SIG-M5 treated with dmso at 0.1 percent for 504 hours (cell line): ENCODE data around the gene CYP2F1.
"Not testable (repeated sequence)": the region's sequence is repeated elsewhere in the genome, so short reads cannot be mapped to it uniquely, and the experiment has no call there.

ENCODE experiments used
- DNase-seq: peaks from one replicate; lab custom pipeline; 2025; ENCODE audit not compliant: unreplicated experiment; lab: John Stamatoyannopoulos, UW

CYP2F1 gene, protein sequence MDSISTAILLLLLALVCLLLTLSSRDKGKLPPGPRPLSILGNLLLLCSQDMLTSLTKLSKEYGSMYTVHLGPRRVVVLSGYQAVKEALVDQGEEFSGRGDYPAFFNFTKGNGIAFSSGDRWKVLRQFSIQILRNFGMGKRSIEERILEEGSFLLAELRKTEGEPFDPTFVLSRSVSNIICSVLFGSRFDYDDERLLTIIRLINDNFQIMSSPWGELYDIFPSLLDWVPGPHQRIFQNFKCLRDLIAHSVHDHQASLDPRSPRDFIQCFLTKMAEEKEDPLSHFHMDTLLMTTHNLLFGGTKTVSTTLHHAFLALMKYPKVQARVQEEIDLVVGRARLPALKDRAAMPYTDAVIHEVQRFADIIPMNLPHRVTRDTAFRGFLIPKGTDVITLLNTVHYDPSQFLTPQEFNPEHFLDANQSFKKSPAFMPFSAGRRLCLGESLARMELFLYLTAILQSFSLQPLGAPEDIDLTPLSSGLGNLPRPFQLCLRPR

DNA sequence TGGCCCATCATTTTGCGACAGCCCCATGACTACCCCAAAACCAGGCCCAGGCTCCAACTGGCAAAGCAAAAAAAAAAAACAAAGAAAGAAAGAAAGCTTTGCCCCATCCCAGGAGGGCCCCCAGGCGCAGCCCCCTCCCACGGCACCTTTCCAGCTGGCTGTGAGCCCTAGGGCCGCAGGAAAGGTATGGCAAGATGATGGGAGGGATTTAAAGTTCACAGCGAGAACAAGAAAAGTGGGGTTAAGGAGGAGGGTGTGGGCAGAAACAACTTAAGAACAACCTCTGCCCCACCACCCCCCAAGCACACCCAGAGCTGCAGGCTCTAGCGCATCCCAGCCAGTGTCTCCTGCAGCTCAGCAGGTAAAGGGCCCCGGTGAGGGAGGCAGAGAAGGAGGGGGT lies at the start of gene CYP2F1:
TSS of gene CYP2F1 (plus strand) at position 301 of the 400 bp plus-strand sequence. CDS start 1,757 bp downstream, outside the sequence.
- DNase-seq, result no peak

DNA sequence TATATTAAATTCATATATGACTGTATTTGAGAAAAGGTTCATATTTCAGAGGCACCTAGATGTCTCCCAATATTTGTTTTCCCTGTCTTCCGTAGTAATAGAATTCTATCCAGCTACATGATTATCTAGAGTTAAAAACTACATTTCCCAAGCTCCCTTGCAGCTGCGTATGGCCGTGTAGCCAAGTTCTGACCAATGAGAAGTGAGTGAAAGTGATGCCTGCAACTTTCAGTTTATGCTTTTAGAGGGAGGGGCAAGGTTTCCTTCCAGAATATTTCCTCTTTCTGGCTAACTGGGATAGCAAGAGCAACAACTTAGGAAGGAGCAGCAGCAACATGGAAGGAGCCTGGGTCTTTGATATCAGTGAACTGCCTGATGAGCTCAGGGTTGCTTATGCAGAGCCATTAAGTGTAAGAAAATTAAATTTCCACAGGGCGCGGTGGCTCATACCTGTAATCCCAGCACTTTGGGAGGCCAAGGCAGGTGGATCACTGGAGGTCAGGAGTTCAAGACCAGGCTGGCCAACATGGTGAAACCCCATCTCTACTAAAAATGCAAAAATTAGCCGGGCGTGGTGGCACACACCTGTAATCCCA lies 49.2 kb upstream of the CYP2F1 start:
- DNase-seq, result peak; percentile 3

DNA sequence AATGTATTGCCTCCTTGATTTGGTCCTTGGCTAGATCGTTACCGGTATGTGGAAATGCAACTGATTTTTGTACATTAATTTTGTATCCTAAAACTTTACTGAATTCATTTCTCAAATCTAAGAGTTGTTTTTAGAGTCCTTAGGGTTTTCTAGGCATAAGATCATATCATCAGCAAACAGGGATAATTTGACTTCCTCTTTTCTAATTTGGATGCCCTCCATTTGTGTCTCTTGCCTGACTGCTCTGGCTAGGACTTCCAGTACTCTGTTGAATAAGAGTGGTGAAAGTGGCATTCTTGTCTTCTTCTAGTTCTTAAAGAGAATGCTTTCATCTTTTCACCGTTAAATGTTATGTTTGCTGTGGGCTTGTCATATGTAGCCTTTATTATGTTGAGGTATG lies 37.9 kb upstream of the CYP2F1 start:
- DNase-seq, result no peak

DNA sequence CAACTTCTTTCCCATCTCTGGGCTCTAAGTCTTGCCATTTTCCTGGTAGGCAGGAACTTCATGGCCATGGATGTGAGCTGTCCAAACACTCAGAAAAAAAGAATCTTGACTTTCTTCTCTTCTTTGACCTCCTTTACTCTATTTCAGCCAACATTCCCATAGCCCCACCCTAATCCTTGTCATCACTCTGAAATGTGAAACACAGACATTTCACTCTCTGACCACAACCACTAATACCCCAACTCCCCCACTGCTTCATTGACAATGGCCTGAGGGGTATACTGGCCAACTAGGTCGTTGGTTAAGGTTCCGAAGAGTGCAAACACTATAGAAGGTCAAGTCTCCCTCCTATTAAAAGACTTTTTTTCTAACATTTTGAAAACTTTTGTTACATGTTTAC lies 30.7 kb upstream of the CYP2F1 start:
- no peak for DNase-seq

DNA sequence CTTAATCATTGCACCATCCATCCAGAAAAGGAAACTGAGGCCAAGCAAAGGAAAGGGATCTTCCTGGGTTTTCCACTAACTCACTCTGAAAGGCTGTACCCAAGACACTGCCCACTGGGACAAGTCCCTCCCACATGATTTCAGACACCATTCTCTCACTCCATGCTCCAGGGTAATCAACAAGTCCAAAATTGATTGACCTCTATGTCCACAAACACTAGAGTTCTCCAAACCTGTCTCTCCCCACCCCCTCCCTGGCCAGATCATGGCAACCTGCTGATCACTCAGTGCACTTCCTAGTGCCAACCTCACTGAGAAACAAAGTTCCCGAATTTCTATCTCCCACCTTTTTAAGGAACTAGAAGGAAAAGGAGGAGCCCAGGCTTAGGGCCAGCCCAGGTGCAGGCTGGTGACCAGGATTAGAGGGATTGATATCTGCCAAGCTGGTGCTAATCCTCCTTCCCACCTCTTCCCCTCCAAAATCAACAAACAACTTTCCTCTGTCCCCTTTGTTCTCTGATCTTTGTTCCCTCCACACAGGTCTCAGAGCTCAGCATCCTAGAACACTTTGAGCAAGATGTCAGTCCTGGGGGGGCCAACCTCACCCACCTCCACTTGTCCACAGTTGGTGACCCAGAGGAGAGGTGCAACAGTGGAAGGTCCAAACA lies 28.4 kb upstream of the CYP2F1 start:
- no peak for DNase-seq

DNA sequence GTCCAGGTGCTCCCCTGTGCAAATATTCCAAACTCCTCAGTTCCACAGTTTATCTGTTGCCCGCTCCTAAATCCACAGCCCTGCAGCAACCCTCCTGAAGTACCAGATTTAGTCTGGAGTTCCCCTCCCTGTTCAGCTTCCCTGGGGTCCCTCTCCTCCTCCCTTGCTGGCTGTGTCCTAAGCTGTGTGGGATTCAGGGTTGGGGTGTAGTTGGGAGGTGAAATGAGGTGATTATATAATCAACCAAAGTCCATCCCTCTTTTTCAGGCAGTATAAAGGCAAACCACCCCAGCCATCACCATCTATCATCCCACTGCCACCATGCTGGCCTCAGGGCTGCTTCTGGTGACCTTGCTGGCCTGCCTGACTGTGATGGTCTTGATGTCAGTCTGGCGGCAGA lies 26.1 kb upstream of the CYP2F1 start, which contains the start of gene CYP2A13:
TSS of gene CYP2A13 (plus strand) at position 301 of the 400 bp plus-strand sequence. CDS start at position 322, 21 bp downstream.
- DNase-seq, result no peak

DNA sequence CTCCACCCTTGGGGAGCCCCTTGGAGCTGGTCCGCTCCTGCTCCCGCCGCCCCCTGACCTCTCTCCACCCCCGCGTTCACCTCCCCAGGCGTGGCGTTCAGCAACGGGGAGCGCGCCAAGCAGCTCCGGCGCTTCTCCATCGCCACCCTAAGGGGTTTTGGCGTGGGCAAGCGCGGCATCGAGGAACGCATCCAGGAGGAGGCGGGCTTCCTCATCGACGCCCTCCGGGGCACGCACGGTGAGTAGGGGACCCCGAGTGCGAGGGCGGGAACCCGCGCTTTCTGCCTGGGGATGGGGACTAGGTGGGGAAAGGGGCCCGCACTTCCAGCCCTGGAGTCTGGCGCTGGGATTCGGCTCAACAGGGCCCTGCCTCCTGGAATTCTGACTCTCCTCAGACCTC lies 24.3 kb upstream of the CYP2F1 start:
- no peak for DNase-seq

DNA sequence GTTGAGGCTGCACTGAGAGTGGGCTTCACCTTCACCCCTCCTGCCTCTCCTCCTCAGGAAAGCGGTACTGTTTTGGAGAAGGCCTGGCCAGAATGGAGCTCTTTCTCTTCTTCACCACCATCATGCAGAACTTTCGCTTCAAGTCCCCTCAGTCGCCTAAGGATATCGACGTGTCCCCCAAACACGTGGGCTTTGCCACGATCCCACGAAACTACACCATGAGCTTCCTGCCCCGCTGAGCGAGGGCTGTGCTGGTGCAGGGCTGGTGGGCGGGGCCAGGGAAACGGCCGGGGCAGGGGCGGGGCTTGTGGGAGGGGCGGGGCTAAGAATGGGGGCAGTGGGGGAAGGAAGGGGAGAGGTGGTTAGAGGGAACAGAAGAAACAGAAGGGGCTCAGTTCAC lies 18.5 kb upstream of the CYP2F1 start:
- no peak for DNase-seq

DNA sequence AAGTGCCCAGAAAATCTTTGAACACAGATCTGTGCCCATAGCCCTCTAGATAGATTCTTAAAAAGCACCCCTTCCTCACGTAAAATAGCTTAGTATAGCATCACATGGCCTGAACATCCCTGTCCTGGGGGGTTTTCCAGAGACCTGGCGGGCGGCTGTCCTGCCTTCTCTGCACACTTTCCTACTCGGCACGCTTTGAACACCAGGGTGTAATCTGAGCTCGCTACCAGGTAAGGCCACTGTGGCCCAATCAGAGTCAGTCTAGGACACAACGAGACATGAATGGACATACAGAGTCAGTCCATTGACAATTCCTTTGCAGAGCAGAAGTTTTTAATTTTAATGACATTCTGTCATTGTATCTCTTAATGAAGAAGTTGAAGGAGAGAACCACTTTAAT lies 17.9 kb upstream of the CYP2F1 start:
- no peak for DNase-seq

DNA sequence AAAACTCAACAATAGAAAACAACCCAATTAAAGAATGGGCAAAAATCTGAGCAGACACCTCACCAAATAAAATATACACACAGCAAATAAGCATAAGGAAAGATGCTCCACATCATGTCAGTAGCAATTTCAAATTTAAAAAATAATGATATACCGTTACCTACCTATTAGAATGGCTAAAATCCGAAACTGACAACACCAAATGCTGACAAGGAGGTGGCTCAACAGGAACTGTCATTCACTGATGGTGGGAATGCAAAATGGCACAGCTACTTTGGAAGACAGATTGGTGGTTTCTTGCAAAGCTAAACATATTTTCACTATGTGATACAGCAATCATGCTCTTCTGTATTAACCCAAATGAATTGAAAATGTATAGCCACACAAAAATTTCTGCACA lies 16.9 kb upstream of the CYP2F1 start:
- DNase-seq, result no peak

DNA sequence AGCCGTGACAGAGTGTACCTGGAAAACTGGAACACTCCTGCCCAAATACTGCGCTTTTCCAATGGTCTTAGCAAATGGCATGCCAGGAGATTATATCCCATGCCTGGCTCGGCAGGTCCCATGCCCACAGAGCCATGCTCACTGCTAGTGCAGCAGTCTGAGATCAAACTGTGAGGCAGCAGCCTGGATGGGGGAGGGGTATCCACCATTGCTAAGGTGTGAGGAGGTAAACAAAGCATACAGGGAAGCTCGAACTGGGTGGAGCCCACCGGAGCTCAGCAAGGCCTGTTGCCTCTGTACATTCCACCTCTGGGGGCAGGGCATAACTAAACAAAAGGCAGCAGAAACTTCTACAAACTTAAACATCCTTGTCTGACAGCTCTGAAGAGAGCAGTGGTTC lies 15.5 kb upstream of the CYP2F1 start:
- DNase-seq, result no peak

DNA sequence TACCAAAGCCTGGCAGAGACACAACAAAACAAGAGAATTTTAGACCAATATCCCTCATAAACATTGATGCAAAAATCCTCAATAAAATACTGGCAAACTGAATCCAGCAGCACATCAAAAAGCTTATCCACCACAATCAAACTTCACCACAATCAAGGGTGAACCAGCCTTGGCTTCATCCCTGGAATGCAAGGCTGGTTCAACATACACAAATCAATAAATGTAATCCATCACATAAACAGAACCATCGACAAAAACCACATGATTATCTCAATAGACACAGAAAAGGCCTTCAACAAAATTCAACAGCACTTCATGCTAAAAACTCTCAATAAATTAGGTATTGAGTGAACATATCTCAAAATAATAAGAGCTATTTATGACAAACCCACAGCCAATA lies 12.0 kb upstream of the CYP2F1 start:
- DNase-seq, result not testable (repeated sequence)

DNA sequence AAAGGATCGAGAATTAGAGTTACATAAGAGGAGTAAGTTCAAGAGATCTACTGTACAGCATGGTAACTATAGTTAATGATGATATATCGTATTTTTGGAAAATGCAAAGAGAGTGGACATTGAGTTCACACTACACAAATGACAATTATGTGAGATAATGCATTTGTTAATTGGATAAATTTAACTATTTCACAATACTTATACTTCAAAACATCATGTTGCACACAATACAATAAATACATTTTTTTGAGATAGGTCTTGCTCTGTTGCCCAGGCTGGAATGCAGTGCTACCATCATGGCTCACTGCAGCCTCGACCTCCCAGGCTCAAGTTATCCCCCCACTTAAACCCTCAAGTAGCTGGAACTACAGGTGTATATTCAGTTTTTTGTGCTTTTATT lies 8.1 kb upstream of the CYP2F1 start:
- no peak for DNase-seq

DNA sequence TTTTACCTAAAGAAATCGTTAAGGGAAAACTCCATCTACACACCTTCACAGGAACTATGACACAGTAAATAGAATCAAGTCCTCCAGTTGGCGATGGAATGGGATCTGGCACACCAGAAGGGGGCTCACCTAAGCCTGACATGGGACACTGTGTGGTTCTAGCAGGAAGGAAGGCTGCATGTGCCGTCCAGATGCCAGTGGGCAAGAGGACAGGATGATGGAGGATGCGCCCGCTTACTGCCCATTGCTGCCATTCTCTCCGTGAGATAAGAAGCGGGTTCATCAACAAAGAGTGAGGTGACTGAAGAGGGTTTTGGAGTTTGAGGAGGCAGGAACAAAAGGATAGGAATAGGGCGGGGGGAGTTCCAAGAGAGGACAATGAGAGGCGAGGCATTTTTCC lies 2.9 kb upstream of the CYP2F1 start:
- DNase-seq, result no peak

DNA sequence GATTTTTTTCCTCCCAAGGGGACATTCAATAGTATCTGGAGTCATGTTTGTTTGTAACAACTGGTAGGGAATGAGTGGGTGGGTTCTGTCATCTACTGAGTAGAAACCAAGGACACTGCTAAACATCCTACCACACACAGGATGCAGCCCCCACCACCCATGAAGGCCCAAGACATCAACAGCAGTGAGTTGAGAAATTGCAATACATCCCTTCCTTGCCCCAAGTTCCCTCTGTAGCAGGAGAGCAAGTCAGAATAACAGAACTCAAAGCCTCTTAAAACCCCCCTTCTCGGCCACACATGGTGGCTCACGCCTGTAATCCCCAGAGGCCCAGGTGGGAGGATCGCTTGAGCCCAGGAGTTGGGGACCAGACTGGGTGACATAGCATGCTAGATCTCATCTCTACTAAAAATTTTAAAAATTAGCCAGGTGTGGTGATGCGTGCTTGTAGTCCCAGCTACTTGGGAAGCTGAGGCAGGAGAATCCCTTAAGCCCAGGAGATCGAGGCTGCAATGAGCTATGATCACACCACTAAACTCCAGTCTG lies 2.4 kb upstream of the CYP2F1 start:
- no peak for DNase-seq

DNA sequence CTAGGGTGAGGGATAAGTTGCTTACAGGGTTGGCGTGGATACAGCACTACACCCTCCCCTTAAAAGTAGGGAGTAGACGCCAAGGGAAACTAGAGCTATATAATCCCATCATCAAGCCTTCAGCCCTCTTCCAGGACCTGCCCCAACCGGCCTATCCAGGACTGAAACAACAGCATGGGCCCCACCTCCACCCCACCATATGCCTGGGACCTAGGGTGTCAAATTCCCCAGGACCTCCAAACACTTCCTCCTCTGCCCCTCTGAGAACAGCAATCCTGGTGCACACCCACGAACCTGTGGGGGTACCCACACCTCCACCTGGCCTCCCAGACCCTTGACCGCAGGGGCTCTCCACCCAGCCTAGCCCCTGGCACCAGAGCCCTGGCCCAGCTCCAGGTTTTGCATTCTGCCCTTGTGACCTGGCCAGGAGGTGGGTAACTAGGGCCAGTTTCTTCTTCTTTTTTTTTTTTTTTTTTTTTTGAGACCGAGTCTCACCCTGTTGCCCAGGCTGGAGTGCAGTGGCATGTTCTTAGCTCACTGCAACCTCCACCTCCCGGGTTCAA lies 1.4 kb upstream of the CYP2F1 start:
- DNase-seq, result no peak

DNA sequence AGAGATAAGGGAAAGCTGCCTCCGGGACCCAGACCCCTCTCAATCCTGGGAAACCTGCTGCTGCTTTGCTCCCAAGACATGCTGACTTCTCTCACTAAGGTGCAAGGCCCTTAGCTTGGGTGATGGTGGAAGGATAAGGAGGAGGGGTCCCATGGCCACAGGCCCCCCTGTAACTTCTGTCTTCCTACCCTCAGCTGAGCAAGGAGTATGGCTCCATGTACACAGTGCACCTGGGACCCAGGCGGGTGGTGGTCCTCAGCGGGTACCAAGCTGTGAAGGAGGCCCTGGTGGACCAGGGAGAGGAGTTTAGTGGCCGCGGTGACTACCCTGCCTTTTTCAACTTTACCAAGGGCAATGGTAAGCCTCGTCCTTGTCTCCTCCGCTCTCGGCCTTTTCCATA lies 2.0 kb downstream of the CYP2F1 start:
- no peak for DNase-seq

DNA sequence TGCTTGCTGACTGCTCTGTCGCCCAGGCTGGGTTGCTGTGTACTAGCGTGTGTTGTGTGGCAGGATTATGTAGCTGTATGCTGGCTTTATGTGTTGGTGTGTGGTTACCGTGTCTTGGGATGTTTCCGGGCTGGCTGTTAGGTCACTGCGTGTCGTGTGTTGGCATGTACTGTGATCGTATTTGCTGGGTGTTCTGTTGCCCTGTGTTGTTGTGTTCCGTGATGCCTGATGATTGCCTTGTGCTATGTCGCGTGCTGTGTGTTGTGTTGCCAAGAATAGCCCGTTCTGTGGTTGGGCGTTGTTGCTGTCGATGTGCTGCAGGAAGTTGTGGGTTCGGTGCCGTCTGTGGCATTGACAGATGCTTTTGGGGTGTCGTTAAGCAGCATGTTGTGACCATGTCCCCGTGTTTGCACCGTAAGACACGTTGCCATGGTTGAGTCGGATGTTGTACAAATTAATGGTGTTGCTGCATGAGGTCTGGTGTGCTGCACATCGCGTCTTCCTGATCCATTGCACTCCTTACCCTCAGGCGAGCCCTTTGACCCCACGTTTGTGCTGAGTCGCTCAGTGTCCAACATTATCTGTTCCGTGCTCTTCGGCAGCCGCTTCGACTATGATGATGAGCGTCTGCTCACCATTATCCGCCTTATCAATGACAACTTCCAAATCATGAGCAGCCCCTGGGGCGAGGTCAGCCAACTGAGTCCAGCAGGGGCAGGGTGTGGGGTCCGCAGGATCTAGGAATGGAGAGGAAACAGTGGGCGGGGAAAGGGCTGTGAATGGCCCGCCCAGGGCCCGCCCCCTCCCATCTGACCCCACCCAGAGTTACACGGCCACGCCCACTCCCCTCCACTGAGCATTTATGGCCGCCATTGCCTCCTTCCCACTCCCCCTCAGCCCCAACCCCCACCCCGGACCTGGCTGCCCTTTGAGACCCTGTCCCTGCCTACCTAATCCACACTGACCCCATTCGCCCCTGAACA lies 7.0 kb downstream of the CYP2F1 start:
- not testable (repeated sequence) for DNase-seq

DNA sequence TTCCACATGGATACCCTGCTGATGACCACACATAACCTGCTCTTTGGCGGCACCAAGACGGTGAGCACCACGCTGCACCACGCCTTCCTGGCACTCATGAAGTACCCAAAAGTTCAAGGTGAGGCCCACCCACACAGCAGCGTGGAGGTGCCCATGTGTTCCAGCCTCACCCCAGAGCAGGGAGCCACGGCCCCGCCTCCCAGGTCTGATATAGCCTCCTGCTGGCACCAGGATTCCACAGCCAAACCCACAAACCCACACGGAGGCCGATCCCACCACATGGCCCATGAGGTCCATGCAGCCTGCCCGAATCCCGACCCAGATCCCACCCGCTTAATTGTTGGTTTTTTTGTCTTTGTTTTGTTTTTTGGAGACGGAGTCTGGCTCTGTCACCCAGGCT lies 8.6 kb downstream of the CYP2F1 start:
- DNase-seq, result not testable (repeated sequence)

DNA sequence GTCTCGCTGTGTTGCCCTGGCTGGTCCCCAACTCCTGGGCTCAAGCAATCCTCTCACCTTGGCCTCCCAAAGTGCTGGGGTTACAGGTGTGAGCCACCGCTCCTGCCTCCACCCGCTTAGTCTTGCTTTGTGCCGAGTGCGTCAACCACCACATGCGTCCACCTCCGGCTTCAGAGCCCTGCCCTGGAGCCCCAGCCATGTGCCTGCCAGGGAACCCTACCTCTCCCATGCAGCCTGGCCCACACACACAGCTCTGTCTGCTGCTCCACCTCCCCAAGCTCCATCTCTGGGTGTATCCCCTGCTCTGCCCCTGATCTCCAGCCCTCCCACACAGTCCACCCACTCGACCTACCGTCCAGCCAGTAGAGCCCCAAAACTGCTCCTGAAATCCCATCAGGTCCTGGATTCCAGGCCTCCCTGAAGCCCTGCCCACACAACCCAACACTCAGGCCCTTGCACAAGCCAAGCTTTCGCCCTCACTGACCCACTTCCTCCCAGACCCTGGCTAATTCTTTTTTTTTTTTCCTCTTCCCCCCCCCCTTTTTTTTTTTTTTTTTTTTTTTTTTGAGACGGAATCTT lies 9.6 kb downstream of the CYP2F1 start:
- no peak for DNase-seq
